GM12801 (cell line): ENCODE data around the gene PRL.

Experiments used
- CTCF ChIP-seq: IDR thresholded peaks from one replicate; pipeline ENCODE4 v1.5.1; 2011; ENCODE audit warnings: control low read depth; ENCODE audit not compliant: insufficient read length; ENCODE audit errors: extremely low read depth

Gene PRL

GRCh38 chr6:22247916-22248482 is 48.8 kb downstream of the PRL start:
- no peak for TF ChIP-seq CTCF

- TF ChIP-seq CTCF = no peak
Measured at GRCh38 chr6:22240025-22240424, 56.8 kb downstream of the PRL start.

GRCh38 chr6:22239261-22239921 is 57.4 kb downstream of the PRL start:
- TF ChIP-seq CTCF = no peak

GRCh38 chr6:22238861-22239260 is 58.0 kb downstream of the PRL start:
- TF ChIP-seq CTCF = no peak

GRCh38 chr6:22237526-22237925 is 59.3 kb downstream of the PRL start:
- TF ChIP-seq CTCF = no peak
